Measurements from ENCODE around the gene FGFRL1. TPM values are rescaled to one million over a fixed set of nuclear protein-coding genes. Genes with fewer than 3 reads are reported as not detected.
A peak's percentile ranks its signal among the peaks of the same experiment; 100 is the strongest.

Gene FGFRL1
- total RNA-seq, 1 donor from 2014 or later: 70.4 TPM

DNA sequence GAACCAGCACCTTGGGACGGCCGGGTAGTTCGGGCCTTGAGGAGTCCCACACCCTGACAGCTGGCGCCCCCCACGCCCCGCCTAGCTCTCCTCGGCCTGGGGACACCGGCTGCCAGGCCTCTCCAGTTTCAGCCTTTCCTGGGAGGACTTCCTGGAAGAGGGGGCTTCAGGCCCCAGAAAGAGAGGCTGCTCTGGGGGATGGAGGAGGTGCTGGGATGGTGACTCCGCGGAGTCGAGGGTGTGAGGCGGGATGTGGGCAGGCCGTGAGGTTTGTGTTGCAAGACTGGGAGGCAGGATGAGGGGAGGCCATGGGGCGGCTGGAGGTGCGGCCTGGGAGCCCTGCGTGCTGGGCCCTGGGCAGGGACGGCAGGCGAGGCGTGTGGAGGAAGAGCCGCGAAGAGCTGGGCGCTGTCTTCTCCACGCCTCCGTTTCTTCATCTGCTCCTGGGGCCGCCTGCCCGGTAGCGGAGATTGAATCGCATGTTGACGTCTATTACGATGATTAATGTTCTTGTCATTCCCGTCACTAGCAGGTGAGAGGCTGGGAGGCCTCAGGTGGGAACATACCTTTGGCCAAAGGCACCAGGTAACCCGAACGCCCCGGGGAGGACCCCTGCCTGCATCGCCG, 918 bp upstream of the FGFRL1 start:
- H3K9me3 Mint-ChIP-seq (ENCODE audit: low read depth): peaks cover 3% of the 10 kb centered on the region
- peak overlapping the region; percentile 91 for H3K27ac Mint-ChIP-seq (ENCODE audit: unreplicated experiment)
- TF ChIP-seq, protein P1, sequence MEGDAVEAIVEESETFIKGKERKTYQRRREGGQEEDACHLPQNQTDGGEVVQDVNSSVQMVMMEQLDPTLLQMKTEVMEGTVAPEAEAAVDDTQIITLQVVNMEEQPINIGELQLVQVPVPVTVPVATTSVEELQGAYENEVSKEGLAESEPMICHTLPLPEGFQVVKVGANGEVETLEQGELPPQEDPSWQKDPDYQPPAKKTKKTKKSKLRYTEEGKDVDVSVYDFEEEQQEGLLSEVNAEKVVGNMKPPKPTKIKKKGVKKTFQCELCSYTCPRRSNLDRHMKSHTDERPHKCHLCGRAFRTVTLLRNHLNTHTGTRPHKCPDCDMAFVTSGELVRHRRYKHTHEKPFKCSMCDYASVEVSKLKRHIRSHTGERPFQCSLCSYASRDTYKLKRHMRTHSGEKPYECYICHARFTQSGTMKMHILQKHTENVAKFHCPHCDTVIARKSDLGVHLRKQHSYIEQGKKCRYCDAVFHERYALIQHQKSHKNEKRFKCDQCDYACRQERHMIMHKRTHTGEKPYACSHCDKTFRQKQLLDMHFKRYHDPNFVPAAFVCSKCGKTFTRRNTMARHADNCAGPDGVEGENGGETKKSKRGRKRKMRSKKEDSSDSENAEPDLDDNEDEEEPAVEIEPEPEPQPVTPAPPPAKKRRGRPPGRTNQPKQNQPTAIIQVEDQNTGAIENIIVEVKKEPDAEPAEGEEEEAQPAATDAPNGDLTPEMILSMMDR (IDR thresholded peaks at IDR 0.05): no peak
- H3K4me3 Mint-ChIP-seq (ENCODE audit: unreplicated experiment): peak overlapping the region; percentile 73
- peaks cover 7% of the 10 kb centered on the region for H3K27me3 Mint-ChIP-seq (ENCODE audit: low read depth)
- peaks cover 4% of the 10 kb centered on the region for H3K36me3 Mint-ChIP-seq (ENCODE audit: low read depth)
- H3K4me1 Mint-ChIP-seq (ENCODE audit: low read depth): peaks cover 14% of the 10 kb centered on the region
- DNase-seq (ENCODE audit: low spot score): no peak

DNA sequence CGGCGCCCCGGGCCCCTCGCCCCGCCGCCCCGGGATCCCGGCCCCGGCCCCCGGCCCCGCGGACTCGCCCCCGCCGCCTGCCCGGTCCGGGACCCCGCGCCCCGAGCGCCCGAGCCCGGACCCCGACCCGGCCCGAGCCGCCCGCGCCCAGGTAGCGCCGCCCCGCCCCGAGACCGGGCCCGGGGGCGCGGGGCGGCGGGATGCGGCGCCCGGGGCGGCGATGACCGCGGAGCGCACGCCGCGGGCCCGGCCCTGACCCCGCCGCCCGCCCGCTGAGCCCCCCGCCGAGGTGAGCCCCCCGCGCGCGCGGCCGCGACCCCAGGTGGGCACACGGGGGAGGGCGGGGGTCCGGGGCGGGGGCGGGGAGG, 224 bp downstream of the FGFRL1 start:
- DNase-seq (ENCODE audit: low spot score): no peak
- no peak overlapping the region for H3K4me3 Mint-ChIP-seq (ENCODE audit: unreplicated experiment)
- TF ChIP-seq, protein P1 (IDR thresholded peaks at IDR 0.05): no peak
- H3K36me3 Mint-ChIP-seq (ENCODE audit: low read depth): peaks cover 4% of the 10 kb centered on the region
- peaks cover 7% of the 10 kb centered on the region for H3K27me3 Mint-ChIP-seq (ENCODE audit: low read depth)
- no peak overlapping the region for H3K27ac Mint-ChIP-seq (ENCODE audit: unreplicated experiment)
- H3K9me3 Mint-ChIP-seq (ENCODE audit: low read depth): peaks cover 3% of the 10 kb centered on the region
- H3K4me1 Mint-ChIP-seq (ENCODE audit: low read depth): peaks cover 14% of the 10 kb centered on the region

DNA sequence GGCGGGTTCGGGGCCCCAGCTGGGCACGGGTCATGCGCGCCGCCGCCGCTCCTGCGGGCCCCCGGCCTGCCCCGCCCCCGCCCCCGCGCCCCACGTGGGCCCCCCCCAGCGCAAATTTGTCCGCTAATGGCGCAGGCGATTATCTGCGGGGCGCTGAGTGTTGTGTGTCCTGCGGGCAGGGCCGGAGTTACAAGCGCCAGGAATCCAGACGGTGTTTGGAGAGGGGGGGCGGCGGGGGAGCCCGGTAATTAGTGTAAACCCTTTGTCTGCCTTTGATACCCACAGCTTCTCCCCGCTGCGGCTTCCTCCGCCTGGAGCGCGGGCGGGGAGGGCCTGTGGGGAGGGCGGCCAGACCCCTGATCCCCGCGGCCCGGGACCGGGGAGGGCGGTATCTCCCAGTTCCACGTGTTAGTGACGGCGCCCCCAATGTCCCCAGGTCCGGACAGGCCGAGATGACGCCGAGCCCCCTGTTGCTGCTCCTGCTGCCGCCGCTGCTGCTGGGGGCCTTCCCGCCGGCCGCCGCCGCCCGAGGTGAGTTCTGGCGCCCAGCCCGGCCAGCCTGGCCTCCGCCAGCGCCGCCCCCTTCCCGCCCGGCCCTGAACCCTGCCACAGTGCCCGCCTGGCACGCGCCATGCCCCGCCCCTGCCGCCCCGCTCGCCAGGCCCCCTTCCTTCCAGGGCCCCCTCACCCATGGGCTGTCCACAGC, 761 bp downstream of the FGFRL1 start:
- Mint-ChIP-seq H3K4me1 (ENCODE audit: low read depth) (peaks cover 14% of the 10 kb centered on the region), H3K36me3 (ENCODE audit: low read depth) (peaks cover 2% of the 10 kb centered on the region), H3K27me3 (ENCODE audit: low read depth) (peaks cover 4% of the 10 kb centered on the region), H3K9me3 (ENCODE audit: low read depth) (no peaks in the 10 kb centered on the region), H3K27ac (ENCODE audit: unreplicated experiment) (no peak overlapping the region), H3K4me3 (ENCODE audit: unreplicated experiment) (peak overlapping the region; percentile 60)
- no peak for DNase-seq (ENCODE audit: low spot score)
- TF ChIP-seq, protein P1 (IDR thresholded peaks at IDR 0.05): no peak

DNA sequence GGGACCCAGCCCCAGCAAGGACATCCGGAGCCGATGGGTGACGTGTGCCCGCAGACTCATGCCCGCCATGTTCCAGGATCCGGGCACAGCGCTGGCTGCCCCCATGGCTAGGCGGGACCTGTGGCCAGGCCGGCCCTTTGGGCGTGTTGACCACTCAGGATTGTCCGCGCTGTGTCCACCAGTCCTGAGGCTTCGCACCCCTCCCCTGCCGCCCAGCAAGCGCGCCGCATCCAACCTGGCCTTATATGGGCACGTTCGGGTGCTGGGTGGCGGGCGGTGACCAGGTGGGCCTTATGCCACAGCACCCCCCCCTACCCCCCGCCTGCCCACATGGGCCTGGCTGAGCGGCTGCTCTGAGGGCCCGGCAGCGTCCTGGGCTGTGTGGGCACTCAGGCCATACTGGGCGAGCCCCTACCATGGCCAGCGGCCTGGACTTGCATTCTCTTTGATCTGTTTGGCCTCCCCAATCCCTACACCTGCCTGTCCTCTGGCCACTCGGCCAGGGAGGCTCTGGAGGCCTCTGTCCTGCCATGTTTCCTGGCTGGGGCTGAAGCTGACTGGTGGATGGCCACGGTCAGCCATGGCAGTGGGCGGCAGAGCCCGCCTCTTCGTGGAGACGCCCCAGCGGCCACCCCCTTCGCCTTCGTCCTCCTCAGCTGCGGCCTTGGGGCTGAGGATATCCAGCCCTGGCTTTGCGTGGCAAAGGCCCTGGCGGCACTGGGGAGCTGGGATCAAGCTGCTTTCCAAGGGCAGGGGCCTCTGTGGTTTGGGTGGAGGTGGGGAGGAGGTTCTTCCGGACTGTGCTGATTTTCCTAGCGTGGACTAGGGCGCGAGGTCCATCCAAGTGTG, 2.0 kb downstream of the FGFRL1 start:
- no peaks in the 10 kb centered on the region for H3K9me3 Mint-ChIP-seq (ENCODE audit: low read depth)
- H3K27ac Mint-ChIP-seq (ENCODE audit: unreplicated experiment): no peak overlapping the region

More for the DNA sequence above, 2.0 kb downstream of the FGFRL1 start:
- Mint-ChIP-seq H3K4me1 (ENCODE audit: low read depth) (peaks cover 19% of the 10 kb centered on the region), H3K36me3 (ENCODE audit: low read depth) (no peaks in the 10 kb centered on the region), H3K4me3 (ENCODE audit: unreplicated experiment) (peak overlapping the region; percentile 33), H3K27me3 (ENCODE audit: low read depth) (no peaks in the 10 kb centered on the region)
- no peak for DNase-seq (ENCODE audit: low spot score)
- TF ChIP-seq, protein P1 (IDR thresholded peaks at IDR 0.05): no peak
